Panc1 (cell line): ENCODE data around the gene MGME1.

Source experiments
- CTCF ChIP-seq: fragments of 450-650 bp; IDR thresholded peaks from 2 replicates; pipeline ENCODE4 v1.5.1; 2017; ENCODE audit warnings: mild to moderate bottlenecking
- POLR2AphosphoS5 ChIP-seq: IDR thresholded peaks from 2 replicates; pipeline ENCODE4 v1.6.1; 2012; ENCODE audit warnings: mild to moderate bottlenecking, low read depth, low read length, moderate library complexity

GRCh38 chr20:17965042-17965697 is 3.6 kb upstream of the MGME1 start:
- TF ChIP-seq CTCF (no peak), POLR2AphosphoS5 (no peak)
